ENCODE results near the gene CTNNA3.
"Not testable (repeated sequence)": the region's sequence is repeated elsewhere in the genome, so short reads cannot be mapped to it uniquely, and the experiment has no call there.

CTNNA3 gene

GRCh38 chr10:67284589-67284988, 411.4 kb downstream of the CTNNA3 start:
- in situ Hi-C loops (cut with MboI; ENCODE audit: low pct_unique_long_range_greater_than_20kb, low sequenced_read_pairs) = no loop called here
- DNase-seq = no peak

- in situ Hi-C loops (cut with MboI; ENCODE audit: low pct_unique_long_range_greater_than_20kb, low sequenced_read_pairs) = no loop called here
- DNase-seq = no peak
These were observed 413.1 kb downstream of the CTNNA3 start for GRCh38 chr10:67282871-67283270.

- no peak for DNase-seq
- in situ Hi-C loops (cut with MboI; ENCODE audit: low pct_unique_long_range_greater_than_20kb, low sequenced_read_pairs) = no loop called here
These were observed 415.6 kb downstream of the CTNNA3 start for GRCh38 chr10:67280405-67280804.

GRCh38 chr10:67277402-67277801, 418.6 kb downstream of the CTNNA3 start:
- DNase-seq = no peak
- in situ Hi-C loops (cut with MboI; ENCODE audit: low pct_unique_long_range_greater_than_20kb, low sequenced_read_pairs) = no loop called here

GRCh38 chr10:67269828-67270227, 426.2 kb downstream of the CTNNA3 start:
- DNase-seq = no peak
- in situ Hi-C loops (cut with MboI; ENCODE audit: low pct_unique_long_range_greater_than_20kb, low sequenced_read_pairs) = no loop called here

GRCh38 chr10:67268146-67268545, 427.8 kb downstream of the CTNNA3 start:
- DNase-seq = no peak

GRCh38 chr10:67262675-67263074, 433.3 kb downstream of the CTNNA3 start:
- no peak for DNase-seq
- in situ Hi-C loops (cut with MboI; ENCODE audit: low pct_unique_long_range_greater_than_20kb, low sequenced_read_pairs) = no loop called here

More at GRCh38 chr10:67268146-67268545, 427.8 kb downstream of the CTNNA3 start:
- in situ Hi-C loops (cut with MboI; ENCODE audit: low pct_unique_long_range_greater_than_20kb, low sequenced_read_pairs) = no loop called here

GRCh38 chr10:67261300-67261797, 434.6 kb downstream of the CTNNA3 start:
- no peak for DNase-seq
- in situ Hi-C loops (cut with MboI; ENCODE audit: low pct_unique_long_range_greater_than_20kb, low sequenced_read_pairs) = no loop called here

GRCh38 chr10:67259319-67259929, 436.6 kb downstream of the CTNNA3 start:
- in situ Hi-C loops (cut with MboI; ENCODE audit: low pct_unique_long_range_greater_than_20kb, low sequenced_read_pairs) = no loop called here
- no peak for DNase-seq

GRCh38 chr10:67257427-67258144, 438.4 kb downstream of the CTNNA3 start:
- DNase-seq = no peak
- in situ Hi-C loops (cut with MboI; ENCODE audit: low pct_unique_long_range_greater_than_20kb, low sequenced_read_pairs) = no loop called here

GRCh38 chr10:67257018-67257417, 439.0 kb downstream of the CTNNA3 start:
- in situ Hi-C loops (cut with MboI; ENCODE audit: low pct_unique_long_range_greater_than_20kb, low sequenced_read_pairs) = no loop called here

GRCh38 chr10:67250686-67251085, 445.3 kb downstream of the CTNNA3 start:
- in situ Hi-C loops (cut with MboI; ENCODE audit: low pct_unique_long_range_greater_than_20kb, low sequenced_read_pairs) = no loop called here
- no peak for DNase-seq

More at GRCh38 chr10:67257018-67257417, 439.0 kb downstream of the CTNNA3 start:
- no peak for DNase-seq

- DNase-seq = no peak
- in situ Hi-C loops (cut with MboI; ENCODE audit: low pct_unique_long_range_greater_than_20kb, low sequenced_read_pairs) = no loop called here
These were observed 449.9 kb downstream of the CTNNA3 start for GRCh38 chr10:67246066-67246555.

- in situ Hi-C loops (cut with MboI; ENCODE audit: low pct_unique_long_range_greater_than_20kb, low sequenced_read_pairs) = no loop called here
- DNase-seq = no peak
These were observed 453.5 kb downstream of the CTNNA3 start for GRCh38 chr10:67242528-67242927.

GRCh38 chr10:67241451-67241850, 454.5 kb downstream of the CTNNA3 start:
- in situ Hi-C loops (cut with MboI; ENCODE audit: low pct_unique_long_range_greater_than_20kb, low sequenced_read_pairs) = no loop called here
- no peak for DNase-seq

GRCh38 chr10:67239864-67240497, 456.0 kb downstream of the CTNNA3 start:
- DNase-seq = no peak
- in situ Hi-C loops (cut with MboI; ENCODE audit: low pct_unique_long_range_greater_than_20kb, low sequenced_read_pairs) = no loop called here

GRCh38 chr10:67230680-67231500, 465.1 kb downstream of the CTNNA3 start:
- in situ Hi-C loops (cut with MboI; ENCODE audit: low pct_unique_long_range_greater_than_20kb, low sequenced_read_pairs); DNase-seq: not testable (repeated sequence)

- peak; percentile 0 for DNase-seq
- in situ Hi-C loops (cut with MboI; ENCODE audit: low pct_unique_long_range_greater_than_20kb, low sequenced_read_pairs) = no loop called here
These were observed 470.8 kb downstream of the CTNNA3 start for GRCh38 chr10:67225226-67225625.

GRCh38 chr10:67224553-67224952, 471.4 kb downstream of the CTNNA3 start:
- no peak for DNase-seq
- in situ Hi-C loops (cut with MboI; ENCODE audit: low pct_unique_long_range_greater_than_20kb, low sequenced_read_pairs) = no loop called here

All from KBM-7 (cell line).